Activated naive CD4-positive, alpha-beta T cell treated with Interleukin-2 at 50 U/mL for 16 hours (primary cell): ENCODE measurements around the gene HOOK1.
"Not testable (repeated sequence)": the region's sequence is repeated elsewhere in the genome, so short reads cannot be mapped to it uniquely, and the experiment has no call there.

Source experiments
- DNase-seq: peaks from one replicate; pipeline ENCODE4 v3.0.0-alpha.2; 2020

Gene HOOK1

GRCh38 chr1:59892841-59893811 is 78.4 kb downstream of the HOOK1 start:
- DNase-seq = no peak

- no peak for DNase-seq
Observed at GRCh38 chr1:59897165-59897564, 82.4 kb downstream of the HOOK1 start.

GRCh38 chr1:59898927-59899326 is 84.2 kb downstream of the HOOK1 start:
- DNase-seq = no peak

- no peak for DNase-seq
Observed at GRCh38 chr1:59900640-59901039, 85.9 kb downstream of the HOOK1 start.

DNA sequence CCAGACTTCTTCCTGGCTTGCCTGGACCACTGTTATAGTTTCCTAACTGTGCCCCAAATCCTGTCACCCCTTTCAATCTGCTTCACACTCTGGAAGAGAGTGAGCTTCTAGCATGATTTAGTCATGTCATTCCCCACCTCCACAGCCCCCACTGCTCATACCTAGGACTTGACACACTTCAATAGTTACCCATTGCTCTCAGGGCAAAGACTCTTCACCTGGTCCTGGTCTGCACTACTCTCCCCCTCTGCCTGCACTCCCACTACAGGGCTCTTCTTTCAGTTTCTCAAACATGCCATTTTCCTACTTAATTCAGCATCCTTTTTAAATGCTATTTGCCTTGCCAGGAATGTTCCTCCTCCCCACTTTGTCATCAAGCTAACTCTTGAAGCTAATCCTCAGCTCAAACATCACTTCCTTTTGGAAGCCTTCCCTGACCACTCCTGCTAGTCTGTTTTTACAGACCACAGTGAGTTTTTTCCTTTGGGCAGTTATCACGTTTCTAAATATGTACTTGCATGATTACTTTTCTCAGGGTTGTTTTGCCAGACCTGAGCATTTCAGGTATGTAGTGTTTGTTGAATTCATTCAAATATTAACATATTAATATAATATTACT is 87.1 kb downstream of the HOOK1 start:
- DNase-seq = no peak

DNA sequence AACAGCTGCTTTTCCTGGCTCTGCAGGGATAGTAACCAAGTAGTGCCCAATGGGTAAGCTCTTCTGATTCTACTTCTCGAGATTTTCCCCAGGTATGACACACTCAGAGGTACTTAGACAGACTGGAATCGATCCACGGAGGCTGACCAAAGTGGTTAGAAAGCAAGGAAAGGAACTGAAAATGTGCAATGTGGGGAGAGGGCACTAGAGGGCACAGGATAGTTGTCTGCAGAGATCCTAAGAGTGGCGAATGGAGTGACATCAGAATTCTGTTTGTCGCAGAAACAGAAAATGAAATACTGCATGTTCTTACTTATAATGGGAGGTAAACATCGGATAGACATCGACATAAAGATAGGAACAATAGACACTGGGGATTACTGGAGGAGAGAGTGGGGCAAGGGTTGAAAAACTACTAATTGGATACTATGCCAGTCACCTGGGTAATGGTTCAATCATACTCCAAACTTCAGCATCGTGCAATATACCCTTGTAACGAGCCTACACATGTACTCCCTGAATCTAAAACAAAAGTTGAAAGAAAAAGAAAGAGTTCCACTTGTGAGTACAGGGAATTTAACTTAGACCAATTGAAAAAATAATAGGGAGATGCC is 88.5 kb downstream of the HOOK1 start:
- DNase-seq = no peak

DNA sequence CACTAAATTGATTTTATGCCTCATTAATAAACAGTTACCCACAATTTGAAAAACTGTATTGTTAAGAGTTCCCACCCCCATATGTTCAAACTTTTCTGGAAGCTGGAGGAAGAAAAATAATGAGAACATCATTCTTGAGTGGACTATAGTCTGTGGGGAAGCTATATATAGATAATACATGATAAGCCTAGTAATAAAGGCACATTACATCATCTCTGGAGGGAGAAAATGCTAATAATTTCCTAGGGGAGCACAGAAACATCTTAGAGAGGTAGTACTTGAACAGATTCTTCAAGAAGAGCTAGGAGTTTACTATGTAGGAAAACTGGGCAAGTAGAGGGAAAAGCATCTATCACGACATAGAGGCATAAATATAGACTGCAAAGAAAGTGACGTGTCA is 92.2 kb downstream of the HOOK1 start:
- DNase-seq = no peak

DNA sequence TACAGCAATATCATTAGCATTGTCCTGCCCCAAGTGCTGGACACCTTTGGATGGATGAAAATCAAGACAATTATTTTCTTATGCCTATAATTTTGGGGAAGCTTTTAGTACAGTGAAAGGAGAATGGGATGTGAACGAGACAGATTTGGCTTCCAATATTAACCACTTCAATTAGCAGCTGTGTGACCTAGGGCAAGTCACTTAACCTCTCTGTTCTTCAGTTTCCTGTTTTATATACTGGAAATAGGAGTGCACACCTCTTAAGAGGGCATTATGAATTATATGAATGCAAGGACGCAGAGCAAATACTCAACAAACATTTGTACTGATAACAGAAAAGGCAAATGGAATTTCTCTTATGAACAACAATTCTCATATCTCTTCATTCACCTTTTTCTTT is 93.3 kb downstream of the HOOK1 start:
- DNase-seq = no peak

DNA sequence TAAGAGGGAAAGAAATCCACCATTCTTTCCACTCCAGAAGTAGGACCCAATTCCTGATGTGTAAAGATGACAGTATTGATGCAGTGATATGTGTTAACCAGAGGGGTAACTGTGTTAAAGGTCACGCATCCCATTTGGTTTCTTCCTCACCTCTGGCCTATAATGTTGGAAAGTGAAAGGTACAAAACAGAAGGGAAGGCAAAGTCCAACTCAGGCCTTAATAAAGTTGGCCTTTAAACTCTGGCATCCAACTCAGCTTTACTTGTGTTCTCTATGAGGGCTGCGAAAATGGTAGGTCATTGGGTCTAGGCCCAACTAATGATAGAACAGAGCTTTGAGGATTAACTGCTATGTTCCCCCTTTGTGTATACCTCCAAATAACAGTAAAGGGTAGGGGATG is 93.9 kb downstream of the HOOK1 start:
- no peak for DNase-seq

- DNase-seq = not testable (repeated sequence)
Observed at GRCh38 chr1:59914791-59915286, 100.1 kb downstream of the HOOK1 start.

DNA sequence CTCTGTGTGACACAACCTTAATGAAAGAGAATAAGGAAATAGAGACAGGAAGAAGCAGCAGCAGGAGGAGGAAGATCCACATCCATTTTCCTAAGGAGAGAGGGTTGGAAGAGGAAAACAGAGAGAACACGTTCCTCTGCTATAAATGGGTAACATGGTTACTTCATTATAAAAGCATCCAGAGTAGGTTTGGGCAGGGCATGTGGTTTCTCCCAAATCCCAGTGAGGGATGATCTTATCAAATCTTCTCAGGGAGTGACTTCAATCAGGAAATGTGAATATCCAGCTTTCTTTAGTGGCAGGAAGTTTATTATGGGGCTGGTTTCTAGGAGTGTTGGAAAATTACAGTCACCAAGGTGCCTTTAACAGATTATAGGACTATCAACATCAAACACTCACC is 100.8 kb downstream of the HOOK1 start:
- DNase-seq = no peak

DNA sequence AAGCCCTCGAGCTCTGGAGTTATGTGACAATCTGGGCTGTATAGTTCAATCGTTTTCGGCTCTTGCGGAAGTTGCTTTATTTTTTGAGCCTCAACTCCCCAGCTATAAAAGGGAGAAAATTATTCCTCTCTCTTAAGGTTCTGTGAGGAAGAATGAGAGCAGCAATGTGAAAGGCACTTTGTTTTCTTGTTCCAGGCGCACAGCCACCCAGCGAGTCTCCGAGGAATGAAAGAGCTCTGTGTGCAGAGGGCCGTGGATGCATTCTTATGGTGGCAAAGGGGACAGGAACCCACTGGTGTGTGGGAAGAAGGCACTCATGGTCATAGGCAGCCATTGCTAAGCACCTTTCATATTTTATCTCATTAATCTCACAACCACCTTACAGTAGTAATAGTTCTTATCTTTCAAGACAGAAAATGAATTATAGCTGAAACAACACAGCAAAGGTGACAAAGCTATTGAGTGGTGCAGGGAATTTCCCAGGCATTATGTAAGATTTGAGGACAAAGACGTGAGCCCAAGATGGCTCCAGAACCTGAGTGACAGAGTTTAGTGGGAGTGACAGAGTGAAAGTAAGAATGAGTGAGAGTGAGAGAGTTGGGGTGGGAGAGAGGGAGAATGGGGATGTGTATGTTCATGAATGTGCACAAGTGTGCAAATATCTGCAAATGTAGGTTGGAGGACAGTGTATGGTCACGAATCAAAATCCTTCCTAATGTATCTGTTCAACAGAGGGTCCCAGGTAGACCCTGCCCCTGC is 102.5 kb downstream of the HOOK1 start:
- DNase-seq = no peak

DNA sequence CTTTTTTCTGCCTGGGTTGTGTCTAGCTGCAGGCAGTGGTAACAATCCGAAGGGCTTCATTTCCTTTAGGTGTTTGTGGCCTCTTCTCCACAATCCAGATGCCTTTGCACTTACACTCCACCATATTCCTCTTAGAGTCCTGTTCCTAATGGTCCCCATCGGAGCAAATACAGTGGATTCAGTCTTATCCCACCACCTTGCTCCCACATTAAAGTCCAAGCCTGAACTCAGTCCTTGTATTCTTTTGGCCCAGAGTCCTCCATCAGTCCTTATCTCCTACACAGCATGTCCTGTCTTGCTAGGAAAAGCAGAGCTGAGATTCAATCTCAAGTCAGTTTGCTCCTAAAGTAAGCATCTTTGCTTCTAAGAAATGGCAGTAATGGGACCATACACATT is 103.0 kb downstream of the HOOK1 start:
- DNase-seq = no peak

GRCh38 chr1:59919746-59920145 is 105.0 kb downstream of the HOOK1 start:
- no peak for DNase-seq

DNA sequence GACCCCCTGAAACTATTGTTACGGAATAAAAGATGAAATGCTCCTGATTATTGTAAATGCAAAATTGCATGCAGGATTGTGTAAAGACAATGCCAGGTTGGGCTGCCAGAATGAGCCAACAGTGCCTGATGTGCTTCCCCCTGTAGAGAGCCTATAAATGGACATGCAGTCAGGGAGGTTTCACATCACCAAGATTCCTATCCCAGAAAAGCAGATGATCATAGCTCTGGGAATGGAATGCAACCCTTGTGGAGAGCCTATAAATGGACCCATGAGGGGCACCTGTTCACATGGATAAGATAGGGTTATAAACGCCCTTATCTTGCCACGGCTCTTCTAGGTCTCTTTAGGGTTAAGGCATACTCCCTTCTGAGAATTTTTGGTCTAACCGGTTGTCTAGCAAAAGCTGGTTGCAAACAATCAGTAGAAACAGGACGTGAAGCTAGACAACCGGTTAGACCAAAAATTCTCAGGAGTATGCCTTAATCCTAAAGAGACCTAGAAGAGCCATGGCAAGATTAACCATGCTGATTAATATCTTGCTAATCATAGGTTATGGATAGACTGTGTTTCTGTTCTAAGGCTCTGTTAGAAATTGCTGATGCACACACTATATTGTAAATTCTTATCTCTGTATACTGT is 106.6 kb downstream of the HOOK1 start:
- not testable (repeated sequence) for DNase-seq

- DNase-seq = no peak
Observed at GRCh38 chr1:59924653-59925052, 109.9 kb downstream of the HOOK1 start.
